ENCODE measurements around the gene RIPOR1.

The RIPOR1 gene

GRCh38 chr16:67537270-67537635 lies 8.6 kb downstream of the RIPOR1 start:
- Histone ChIP-seq H3K36me3 (ENCODE audit: insufficient read depth, low read length) (no peaks in the 10 kb centered on the region; the same call in 1 of the 2 replicates), H3K9me3 (ENCODE audit: insufficient read depth, low read depth, low read length) (no peaks in the 10 kb centered on the region), H2AFZ (ENCODE audit: low read length) (peak overlapping the region; percentile 62), H3K27me3 (ENCODE audit: insufficient read depth, low read length, poor library complexity, severe bottlenecking) (no peaks in the 10 kb centered on the region), H3K9ac (ENCODE audit: low read depth, low read length, poor library complexity, severe bottlenecking) (peak overlapping the region; percentile 96), H3K79me2 (ENCODE audit: insufficient read depth, low read length) (peaks cover 25% of the 10 kb centered on the region; the same call in 1 of the 2 replicates), H3K4me1 (ENCODE audit: insufficient read depth, low read length, poor library complexity, severe bottlenecking) (peaks cover 26% of the 10 kb centered on the region), H3K4me2 (ENCODE audit: low read depth, low read length, poor library complexity, severe bottlenecking) (peak overlapping the region; percentile 87), H3K9me2 (replicated peaks; ENCODE audit: low read depth, low read length) (no peaks in the 10 kb centered on the region), H3F3A (ENCODE audit: low read depth) (peaks cover 4% of the 10 kb centered on the region; the same call in 1 of the 2 replicates), H3K4me3 (ENCODE audit: low read length, poor library complexity, severe bottlenecking) (peak overlapping the region; percentile 85), H4K20me1 (ENCODE audit: insufficient read depth, low read length, poor library complexity, severe bottlenecking) (peaks cover 18% of the 10 kb centered on the region)
- TF ChIP-seq EZH2phosphoT487 (IDR thresholded peaks at IDR 0.05; ENCODE audit: borderline replicate concordance) (no peak), CTCF (conservative IDR thresholded peaks at IDR 0.05; ENCODE audit: low read length) (no peak)

DNA sequence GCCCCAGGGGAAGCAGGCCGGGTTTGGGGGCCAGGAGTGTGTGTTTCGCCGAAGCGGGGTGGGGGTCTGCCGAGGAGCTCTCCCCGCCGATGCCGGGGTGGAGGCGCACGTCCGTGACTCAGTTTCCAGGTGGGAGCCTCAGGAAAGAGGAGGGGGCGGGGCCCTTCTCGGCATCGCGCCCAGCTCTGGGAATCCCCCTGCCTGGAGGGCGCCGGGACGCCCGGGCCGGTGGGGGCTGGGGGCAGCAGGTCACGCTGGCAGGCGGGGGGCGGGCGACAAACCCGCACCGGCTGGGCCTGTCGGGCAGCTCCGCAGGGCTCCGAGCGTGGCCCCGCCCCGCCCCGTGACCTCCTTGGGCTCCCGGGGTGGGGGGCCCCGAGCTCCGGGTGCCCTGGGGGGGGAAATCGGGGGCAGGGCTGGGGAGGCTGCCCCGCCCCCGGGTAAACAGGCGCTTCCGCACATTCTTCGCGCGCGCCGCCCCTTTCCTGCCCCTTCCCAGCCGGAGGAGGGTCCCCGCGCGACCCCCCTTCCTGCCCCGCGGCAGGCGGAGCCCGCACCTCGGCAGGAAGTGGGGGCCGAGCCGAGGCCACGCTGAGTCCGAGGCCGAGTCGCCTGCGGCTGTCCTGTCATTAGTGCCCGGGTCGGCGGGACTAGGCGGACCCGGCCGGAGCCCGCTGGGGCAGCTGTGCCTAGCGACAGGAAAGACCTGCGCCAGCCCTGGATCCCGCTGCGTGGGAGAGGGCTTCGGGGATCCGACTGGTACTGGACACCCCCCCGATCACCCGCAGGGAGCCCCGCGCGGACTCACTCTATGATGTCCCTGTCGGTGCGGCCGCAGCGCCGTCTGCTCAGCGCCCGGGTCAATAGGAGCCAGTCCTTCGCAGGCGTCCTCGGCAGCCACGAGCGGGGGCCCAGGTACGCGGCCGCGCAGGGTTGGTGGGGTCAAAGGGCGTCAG lies 9.3 kb downstream of the RIPOR1 start:
- H3K4me3 ChIP-seq (ENCODE audit: low read length, poor library complexity, severe bottlenecking), result peak overlapping the region; percentile 85

GRCh38 chr16:67538666-67539101 lies 10.1 kb downstream of the RIPOR1 start:
- H3K9ac ChIP-seq (ENCODE audit: low read depth, low read length, poor library complexity, severe bottlenecking), result peak overlapping the region; percentile 96

More for the DNA sequence above, 9.3 kb downstream of the RIPOR1 start:
- Histone ChIP-seq H3K27me3 (ENCODE audit: insufficient read depth, low read length, poor library complexity, severe bottlenecking) (no peaks in the 10 kb centered on the region), H3K4me2 (ENCODE audit: low read depth, low read length, poor library complexity, severe bottlenecking) (peak overlapping the region; percentile 87), H2AFZ (ENCODE audit: low read length) (peak overlapping the region; percentile 62), H3K9me3 (ENCODE audit: insufficient read depth, low read depth, low read length) (no peaks in the 10 kb centered on the region), H3K36me3 (ENCODE audit: insufficient read depth, low read length) (no peaks in the 10 kb centered on the region; the same call in 1 of the 2 replicates), H4K20me1 (ENCODE audit: insufficient read depth, low read length, poor library complexity, severe bottlenecking) (peaks cover 19% of the 10 kb centered on the region), H3K79me2 (ENCODE audit: insufficient read depth, low read length) (peaks cover 25% of the 10 kb centered on the region; the same call in 1 of the 2 replicates), H3F3A (ENCODE audit: low read depth) (peaks cover 4% of the 10 kb centered on the region; the same call in 1 of the 2 replicates), H3K9me2 (replicated peaks; ENCODE audit: low read depth, low read length) (no peaks in the 10 kb centered on the region), H3K9ac (ENCODE audit: low read depth, low read length, poor library complexity, severe bottlenecking) (peak overlapping the region; percentile 96), H3K4me1 (ENCODE audit: insufficient read depth, low read length, poor library complexity, severe bottlenecking) (peaks cover 30% of the 10 kb centered on the region)
- no peak for TF ChIP-seq CTCF (conservative IDR thresholded peaks at IDR 0.05; ENCODE audit: low read length)
- no peak for TF ChIP-seq EZH2phosphoT487 (IDR thresholded peaks at IDR 0.05; ENCODE audit: borderline replicate concordance)

More at GRCh38 chr16:67538666-67539101, 10.1 kb downstream of the RIPOR1 start:
- H2AFZ ChIP-seq (ENCODE audit: low read length), result no peak overlapping the region
- H3K9me3 ChIP-seq (ENCODE audit: insufficient read depth, low read depth, low read length), result no peaks in the 10 kb centered on the region
- peaks cover 2% of the 10 kb centered on the region; the same call in 1 of the 2 replicates for H3F3A ChIP-seq (ENCODE audit: low read depth)
- H3K4me3 ChIP-seq (ENCODE audit: low read length, poor library complexity, severe bottlenecking), result peak overlapping the region; percentile 85
- no peaks in the 10 kb centered on the region for H3K9me2 ChIP-seq (replicated peaks; ENCODE audit: low read depth, low read length)
- H3K4me2 ChIP-seq (ENCODE audit: low read depth, low read length, poor library complexity, severe bottlenecking), result peak overlapping the region; percentile 87
- no peaks in the 10 kb centered on the region for H3K27me3 ChIP-seq (ENCODE audit: insufficient read depth, low read length, poor library complexity, severe bottlenecking)
- TF ChIP-seq EZH2phosphoT487 (IDR thresholded peaks at IDR 0.05; ENCODE audit: borderline replicate concordance), result no peak
- TF ChIP-seq CTCF (conservative IDR thresholded peaks at IDR 0.05; ENCODE audit: low read length), result no peak
- H3K36me3 ChIP-seq (ENCODE audit: insufficient read depth, low read length), result no peaks in the 10 kb centered on the region; the same call in 1 of the 2 replicates
- H4K20me1 ChIP-seq (ENCODE audit: insufficient read depth, low read length, poor library complexity, severe bottlenecking), result peaks cover 19% of the 10 kb centered on the region
- H3K4me1 ChIP-seq (ENCODE audit: insufficient read depth, low read length, poor library complexity, severe bottlenecking), result peaks cover 32% of the 10 kb centered on the region
- peaks cover 25% of the 10 kb centered on the region; the same call in 1 of the 2 replicates for H3K79me2 ChIP-seq (ENCODE audit: insufficient read depth, low read length)
